ENCODE data around the gene ISG15.
"Not testable (repeated sequence)": the region's sequence is repeated elsewhere in the genome, so short reads cannot be mapped to it uniquely, and the experiment has no call there.

GRCh38 chr1:991275-991674 is 22.0 kb upstream of the ISG15 start:
- TF ChIP-seq EP300, POLR2A (IDR thresholded peaks at IDR 0.05): not testable (repeated sequence)
